Kidney (tissue), 14 donors: ENCODE data around the gene CX3CR1. TPM values are rescaled to one million over a fixed set of nuclear protein-coding genes. Genes with fewer than 3 reads are reported as not detected.

Experiments used
- DNase-seq, 5 donors: peaks; one replicate each; pipeline ENCODE4 v3.0.0-alpha.2; 2013 to 2020
- FAIRE-seq: peaks from 2 replicates; lab custom pipeline; 2012; peaks lifted over from hg19 to GRCh38; lab: Jason Lieb, UNC
- H3K27ac ChIP-seq, 2 donors: one replicate each; pipeline ENCODE4 v1.7.0; 2013; ENCODE audit warnings: low read depth in 2 of 2, low read length in 2 of 2, inconsistent platforms in 1 of 2
- H3K27me3 ChIP-seq: one replicate; pipeline ENCODE4 v1.7.1; 2013; ENCODE audit warnings: low read length, inconsistent platforms; ENCODE audit not compliant: control insufficient read depth, insufficient read depth
- H3K36me3 ChIP-seq, 3 donors: one replicate each; pipeline versions ENCODE4 v1.7.0 to v1.7.1; 2013; ENCODE audit warnings: low read length in 3 of 3, control low read depth in 1 of 3, inconsistent platforms in 1 of 3; ENCODE audit not compliant: insufficient read depth in 3 of 3, control insufficient read depth in 2 of 3
- H3K4me1 ChIP-seq, 3 donors: one replicate each; pipeline versions ENCODE4 v1.7.0 to v1.7.1; 2013; ENCODE audit warnings: low read length in 3 of 3, inconsistent platforms in 1 of 3, low read depth in 1 of 3; ENCODE audit not compliant: control insufficient read depth in 2 of 3, insufficient read depth in 2 of 3
- H3K4me3 ChIP-seq, 3 donors: one replicate each; pipeline versions ENCODE4 v1.7.0 to v1.8.1; 2013; ENCODE audit warnings: low read length in 3 of 3, control low read depth in 1 of 3, inconsistent platforms in 1 of 3
- H3K9ac ChIP-seq, 3 donors: one replicate each; pipeline versions ENCODE4 v1.7.0 to v1.7.1; 2013; ENCODE audit warnings: low read length in 3 of 3, control low read depth in 1 of 3, inconsistent platforms in 1 of 3
- H3K9me3 ChIP-seq, 3 donors: one replicate each; pipeline versions ENCODE4 v1.7.0 to v1.7.1; 2013; ENCODE audit warnings: low read length in 3 of 3, control low read depth in 1 of 3, inconsistent platforms in 1 of 3; ENCODE audit not compliant: control insufficient read depth in 2 of 3, insufficient read depth in 1 of 3
- intact Hi-C: fragments of 100-400 bp; cut with DNase I; formaldehyde crosslinking; loops from one replicate; pipeline ENCODE4 v1.11.1; 2022
- polyA plus RNA-seq: library from polyadenylated mRNA; stranded (reverse); fragments of 350-450 nt; fragmentation: Illumina TruSeq; extraction: RNeasy Lipid Tissue Mini Kit (QIAGEN cat#74804); gene quantifications from one replicate; pipeline ENCODE4 v1.2.3, GENCODE V29; 2014; ENCODE audit warnings: low read depth, low replicate concordance; ENCODE audit not compliant: insufficient read depth
- total RNA-seq: library from RNA; stranded (reverse); fragmentation: NEBNext Ultra II Directional; extraction: Animal tissue kit (Norgen Biotek cat#: 25700); gene quantifications from one replicate; pipeline ENCODE4 v1.2.1, GENCODE V29; 2021
- TF ChIP-seq, protein P1 (sequence below): IDR thresholded peaks from 3 replicates; pipeline ENCODE4 v1.5.1; 2012; ENCODE audit warnings: mild to moderate bottlenecking, moderate library complexity, borderline replicate concordance; ENCODE audit not compliant: insufficient read depth; ENCODE audit errors: extremely low read depth
- donor health status: control.
- donor health status: control.
- donor health status: control.
- donor health status: control.
- donor health status: control.
- donor health status: DM: yes; HTN: yes; CAD: no.
- donor health status: Normal renal cell carcinoma (clear cell type).

CX3CR1 gene
- total and polyA plus RNA-seq, 2 donors from 2014 or later = 0.99 to 4.4 TPM

DNA sequence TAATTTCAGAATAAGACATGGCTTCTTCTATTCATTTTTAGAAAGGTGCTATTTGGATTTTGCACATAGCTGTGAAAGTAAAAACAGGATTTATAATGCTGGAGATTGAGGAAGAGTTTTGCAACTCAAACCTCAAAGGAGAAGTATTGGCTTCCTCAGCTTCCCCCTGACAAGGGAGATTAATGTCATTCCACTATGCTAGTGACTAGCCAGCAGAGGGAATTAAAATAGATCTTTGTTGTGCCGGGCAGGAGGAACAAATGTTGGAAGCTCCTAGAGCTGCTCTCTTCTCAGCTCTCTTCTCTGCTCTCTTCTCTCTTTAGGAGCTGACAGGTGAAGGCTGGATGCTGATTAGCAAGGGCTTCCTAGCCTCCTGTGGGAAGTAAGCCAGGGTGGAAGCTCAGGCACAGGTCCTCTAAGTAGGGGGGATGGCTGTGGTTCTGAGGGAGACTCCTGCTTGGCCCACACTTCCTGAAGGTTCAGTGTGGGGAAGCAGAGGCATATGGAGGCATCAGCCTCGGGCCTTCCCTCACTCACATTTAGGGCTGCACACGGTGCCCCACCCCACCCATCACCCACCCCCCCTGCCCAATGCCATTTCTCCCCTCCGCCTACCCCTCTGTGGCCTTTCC lies 29.6 kb downstream of the CX3CR1 start:
- intact Hi-C loops = no loop called here
- no peaks in the 10 kb centered on the region for H3K27me3 ChIP-seq
- TF ChIP-seq, protein P1, sequence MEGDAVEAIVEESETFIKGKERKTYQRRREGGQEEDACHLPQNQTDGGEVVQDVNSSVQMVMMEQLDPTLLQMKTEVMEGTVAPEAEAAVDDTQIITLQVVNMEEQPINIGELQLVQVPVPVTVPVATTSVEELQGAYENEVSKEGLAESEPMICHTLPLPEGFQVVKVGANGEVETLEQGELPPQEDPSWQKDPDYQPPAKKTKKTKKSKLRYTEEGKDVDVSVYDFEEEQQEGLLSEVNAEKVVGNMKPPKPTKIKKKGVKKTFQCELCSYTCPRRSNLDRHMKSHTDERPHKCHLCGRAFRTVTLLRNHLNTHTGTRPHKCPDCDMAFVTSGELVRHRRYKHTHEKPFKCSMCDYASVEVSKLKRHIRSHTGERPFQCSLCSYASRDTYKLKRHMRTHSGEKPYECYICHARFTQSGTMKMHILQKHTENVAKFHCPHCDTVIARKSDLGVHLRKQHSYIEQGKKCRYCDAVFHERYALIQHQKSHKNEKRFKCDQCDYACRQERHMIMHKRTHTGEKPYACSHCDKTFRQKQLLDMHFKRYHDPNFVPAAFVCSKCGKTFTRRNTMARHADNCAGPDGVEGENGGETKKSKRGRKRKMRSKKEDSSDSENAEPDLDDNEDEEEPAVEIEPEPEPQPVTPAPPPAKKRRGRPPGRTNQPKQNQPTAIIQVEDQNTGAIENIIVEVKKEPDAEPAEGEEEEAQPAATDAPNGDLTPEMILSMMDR = no peak
- FAIRE-seq = no peak
- H3K27ac ChIP-seq = no peak overlapping the region
- no peaks in the 10 kb centered on the region for H3K9me3 ChIP-seq
- no peaks in the 10 kb centered on the region for H3K36me3 ChIP-seq
- H3K4me1 ChIP-seq = no peaks in the 10 kb centered on the region
- H3K9ac ChIP-seq = no peak overlapping the region
- peak in 1 of 5 donors; percentile 20 for DNase-seq
- H3K4me3 ChIP-seq = no peak overlapping the region

DNA sequence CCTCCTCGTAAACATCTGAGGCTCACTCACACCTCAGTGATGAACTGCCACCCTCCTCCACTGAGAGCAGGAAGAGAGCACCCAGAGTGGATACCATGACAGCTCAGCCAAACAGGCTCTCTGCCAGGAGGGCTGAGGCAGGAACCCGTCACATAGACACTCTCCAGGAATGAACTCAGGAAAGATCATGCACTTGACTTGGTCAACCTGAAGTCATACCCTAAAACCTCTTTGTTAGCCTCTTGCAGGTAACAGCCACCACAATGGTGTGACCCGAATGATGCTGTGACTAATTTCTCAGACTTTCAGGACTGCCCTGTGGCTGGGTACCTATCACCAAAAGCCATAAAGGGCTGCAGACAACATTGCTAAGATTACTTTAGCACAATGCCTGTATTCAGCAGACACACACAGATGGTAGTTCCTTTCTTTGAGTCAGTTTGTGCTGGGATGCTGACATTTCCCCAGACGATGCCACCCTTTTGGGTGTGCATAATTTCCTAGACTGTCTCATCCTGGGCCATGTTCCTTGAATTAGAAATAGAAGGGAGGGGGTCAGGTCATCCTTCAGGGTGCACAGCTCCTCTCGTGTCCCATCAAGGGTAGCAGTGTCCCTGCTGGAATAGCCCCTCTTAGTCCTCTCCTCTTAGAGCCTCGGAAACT lies 30.3 kb downstream of the CX3CR1 start:
- H3K4me3 ChIP-seq = no peak overlapping the region
- FAIRE-seq (no peak), DNase-seq (no peak)
- no peaks in the 10 kb centered on the region for H3K4me1 ChIP-seq
- no peaks in the 10 kb centered on the region for H3K9me3 ChIP-seq
- H3K36me3 ChIP-seq = no peaks in the 10 kb centered on the region
- H3K9ac ChIP-seq = no peak overlapping the region
- intact Hi-C loops = no loop called here
- TF ChIP-seq, protein P1 = no peak
- no peak overlapping the region for H3K27ac ChIP-seq
- H3K27me3 ChIP-seq = no peaks in the 10 kb centered on the region

DNA sequence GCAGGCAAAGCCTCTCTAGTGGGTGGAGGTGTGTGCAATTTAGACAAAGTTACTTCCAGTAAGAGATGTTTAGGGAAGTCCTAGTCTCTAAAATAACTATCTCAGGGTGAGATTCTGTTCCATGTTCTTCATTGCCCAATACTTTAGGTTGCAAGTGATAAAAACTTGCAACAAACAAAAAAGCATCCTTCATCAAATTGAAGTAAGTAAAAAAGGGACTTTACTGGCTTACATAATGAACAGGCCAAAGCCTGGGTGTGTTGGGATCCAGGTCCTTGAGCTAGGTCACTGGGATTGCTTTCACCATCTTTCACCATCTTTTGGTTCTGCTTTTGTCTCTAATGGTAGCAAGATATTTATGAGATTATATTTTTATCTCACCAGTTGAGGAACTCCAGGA lies 38.3 kb downstream of the CX3CR1 start:
- H3K9me3 ChIP-seq = no peaks in the 10 kb centered on the region

More for the DNA sequence above, 38.3 kb downstream of the CX3CR1 start:
- intact Hi-C loops = no loop called here
- Histone ChIP-seq H3K4me1 (no peaks in the 10 kb centered on the region), H3K36me3 (no peaks in the 10 kb centered on the region), H3K9ac (no peak overlapping the region), H3K27me3 (no peaks in the 10 kb centered on the region), H3K27ac (no peak overlapping the region), H3K4me3 (no peak overlapping the region)
- no peak for FAIRE-seq
- DNase-seq = no peak
- TF ChIP-seq, protein P1 = no peak
